ENCODE data around the gene SPATA22.

Gene SPATA22

DNA sequence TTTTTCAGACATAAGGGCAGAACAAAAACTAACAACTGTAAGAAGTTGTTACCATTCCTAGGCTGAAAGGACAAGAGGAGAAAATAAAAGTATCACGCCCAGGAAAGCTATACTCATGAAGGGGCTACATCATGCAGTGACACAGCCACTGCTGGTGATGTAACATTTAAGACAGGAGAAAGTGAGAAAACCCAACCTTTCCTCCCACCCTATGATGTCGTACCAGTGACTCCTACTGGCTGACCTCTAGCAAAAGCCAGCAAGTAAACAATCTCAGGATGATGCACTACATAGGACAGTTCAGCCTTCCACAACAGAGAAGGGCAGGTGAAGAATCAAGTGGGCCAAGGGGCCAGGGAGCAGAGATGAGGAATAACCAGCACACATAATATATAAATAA lies 24.0 kb downstream of the SPATA22 start:
- TF ChIP-seq FOXP2 (optimal IDR thresholded peaks at IDR 0.05; ENCODE audit: borderline replicate concordance, extremely low read depth, extremely low read length, insufficient read depth) (no peak), TAF1 (IDR thresholded peaks at IDR 0.05; ENCODE audit: borderline replicate concordance, insufficient read depth, low read length) (no peak), POLR2AphosphoS5 (IDR thresholded peaks at IDR 0.05; ENCODE audit: low read depth, low read length) (no peak), REST (IDR thresholded peaks at IDR 0.05; ENCODE audit: insufficient read depth in 1 of 2, low read depth in 2 of 2, low read length in 2 of 2) (no peak), SIN3A (IDR thresholded peaks at IDR 0.05; ENCODE audit: borderline replicate concordance, insufficient read depth, low read length) (no peak)

GRCh38 chr17:3440451-3440850 lies 31.2 kb downstream of the SPATA22 start:
- TF ChIP-seq SIN3A (IDR thresholded peaks at IDR 0.05; ENCODE audit: borderline replicate concordance, insufficient read depth, low read length) = no peak
- no peak for TF ChIP-seq REST (IDR thresholded peaks at IDR 0.05; ENCODE audit: insufficient read depth in 1 of 2, low read depth in 2 of 2, low read length in 2 of 2)
- no peak for TF ChIP-seq POLR2AphosphoS5 (IDR thresholded peaks at IDR 0.05; ENCODE audit: low read depth, low read length)
- no peak for TF ChIP-seq TAF1 (IDR thresholded peaks at IDR 0.05; ENCODE audit: borderline replicate concordance, insufficient read depth, low read length)
- no peak for TF ChIP-seq FOXP2 (optimal IDR thresholded peaks at IDR 0.05; ENCODE audit: borderline replicate concordance, extremely low read depth, extremely low read length, insufficient read depth)

DNA sequence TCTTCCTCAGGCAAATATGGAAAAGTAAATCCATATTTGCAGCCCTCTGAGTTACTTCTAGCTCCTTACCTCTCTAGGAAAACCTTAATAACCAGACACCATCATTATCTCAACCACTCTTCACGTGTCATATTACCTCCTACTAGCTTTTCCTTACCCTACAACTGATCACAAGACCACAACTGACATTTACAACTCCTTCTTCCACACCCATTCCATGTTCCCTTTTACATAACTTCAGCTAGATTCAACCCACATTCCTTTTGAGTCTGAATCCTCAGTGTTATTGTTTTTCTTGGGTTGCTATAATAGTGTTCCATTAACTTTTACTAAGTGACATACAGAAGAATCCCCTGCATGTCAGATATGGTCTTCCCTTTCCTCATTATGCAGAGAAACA lies 33.3 kb downstream of the SPATA22 start:
- TF ChIP-seq SIN3A (IDR thresholded peaks at IDR 0.05; ENCODE audit: borderline replicate concordance, insufficient read depth, low read length) = no peak
- no peak for TF ChIP-seq POLR2AphosphoS5 (IDR thresholded peaks at IDR 0.05; ENCODE audit: low read depth, low read length)
- no peak for TF ChIP-seq FOXP2 (optimal IDR thresholded peaks at IDR 0.05; ENCODE audit: borderline replicate concordance, extremely low read depth, extremely low read length, insufficient read depth)
- no peak for TF ChIP-seq REST (IDR thresholded peaks at IDR 0.05; ENCODE audit: insufficient read depth in 1 of 2, low read depth in 2 of 2, low read length in 2 of 2)
- TF ChIP-seq TAF1 (IDR thresholded peaks at IDR 0.05; ENCODE audit: borderline replicate concordance, insufficient read depth, low read length) = no peak

DNA sequence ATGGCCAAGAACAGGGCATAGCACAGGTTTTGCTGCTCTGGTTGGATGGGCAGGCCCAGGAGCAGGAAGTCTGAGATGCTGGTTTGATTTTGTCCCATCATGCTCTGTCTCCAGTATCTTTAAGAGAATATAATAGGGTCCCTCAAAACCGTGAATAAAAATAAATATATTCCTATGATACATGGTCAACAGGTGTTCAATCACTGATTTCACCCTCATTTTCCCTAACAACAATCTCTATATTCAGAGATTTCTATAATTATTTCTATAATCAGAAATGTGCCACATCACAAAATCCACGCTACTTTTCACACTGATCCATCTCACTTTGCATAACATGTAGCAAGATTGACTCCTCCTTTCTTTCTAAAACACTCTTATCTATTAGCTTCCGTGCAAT lies 37.9 kb downstream of the SPATA22 start, which contains the start of gene OR1E2:
Gene OR1E2 (minus strand): TSS at position 101 of the 400 bp plus-strand sequence. CDS start 0 bp downstream, at position 101.
- TF ChIP-seq POLR2AphosphoS5 (IDR thresholded peaks at IDR 0.05; ENCODE audit: low read depth, low read length) (no peak), FOXP2 (optimal IDR thresholded peaks at IDR 0.05; ENCODE audit: borderline replicate concordance, extremely low read depth, extremely low read length, insufficient read depth) (no peak), REST (IDR thresholded peaks at IDR 0.05; ENCODE audit: insufficient read depth in 1 of 2, low read depth in 2 of 2, low read length in 2 of 2) (no peak), SIN3A (IDR thresholded peaks at IDR 0.05; ENCODE audit: borderline replicate concordance, insufficient read depth, low read length) (no peak), TAF1 (IDR thresholded peaks at IDR 0.05; ENCODE audit: borderline replicate concordance, insufficient read depth, low read length) (no peak)

GRCh38 chr17:3433215-3433614 lies 38.4 kb downstream of the SPATA22 start:
- peak; percentile 76 to 89 for TF ChIP-seq REST (IDR thresholded peaks at IDR 0.05; ENCODE audit: insufficient read depth in 1 of 2, low read depth in 2 of 2, low read length in 2 of 2)

Data from PFSK-1 (cell line).